MM.1S (cell line): ENCODE measurements around the gene SMG6.

Experiments
- EZH2 ChIP-seq: fragments of 300-600 bp; sonication (generic); optimal IDR thresholded peaks from 2 replicates; pipeline ENCODE3; 2017; ENCODE audit warnings: low read depth, mild to moderate bottlenecking, antibody characterized with exemption, low read length, mixed read lengths
- TF ChIP-seq, protein P1 (sequence below): fragments of 300-600 bp; sonication (generic); IDR thresholded peaks from 2 replicates; pipeline ENCODE4 v1.5.1; 2016; ENCODE audit warnings: antibody characterized with exemption, low read length, mixed read lengths

DNA sequence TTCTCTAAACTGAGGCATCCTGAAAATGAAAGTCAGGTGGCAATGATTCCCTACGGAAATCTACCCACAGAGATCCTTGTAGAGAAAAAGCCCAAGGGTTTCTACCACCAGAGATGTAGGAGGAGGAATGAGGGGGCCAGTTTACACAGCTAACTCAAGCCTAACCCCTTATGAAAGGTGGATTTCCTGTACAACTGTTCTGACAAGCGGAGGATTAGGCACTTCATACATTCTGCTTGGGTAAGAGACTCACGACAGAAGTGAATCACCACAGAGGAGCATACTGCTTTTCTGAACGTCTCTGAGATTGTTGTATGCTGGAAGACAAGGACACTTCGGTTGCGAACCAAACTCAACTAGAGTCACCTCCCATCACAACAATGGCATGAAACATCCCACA is 72.7 kb downstream of the SMG6 start:
- TF ChIP-seq, protein P1, sequence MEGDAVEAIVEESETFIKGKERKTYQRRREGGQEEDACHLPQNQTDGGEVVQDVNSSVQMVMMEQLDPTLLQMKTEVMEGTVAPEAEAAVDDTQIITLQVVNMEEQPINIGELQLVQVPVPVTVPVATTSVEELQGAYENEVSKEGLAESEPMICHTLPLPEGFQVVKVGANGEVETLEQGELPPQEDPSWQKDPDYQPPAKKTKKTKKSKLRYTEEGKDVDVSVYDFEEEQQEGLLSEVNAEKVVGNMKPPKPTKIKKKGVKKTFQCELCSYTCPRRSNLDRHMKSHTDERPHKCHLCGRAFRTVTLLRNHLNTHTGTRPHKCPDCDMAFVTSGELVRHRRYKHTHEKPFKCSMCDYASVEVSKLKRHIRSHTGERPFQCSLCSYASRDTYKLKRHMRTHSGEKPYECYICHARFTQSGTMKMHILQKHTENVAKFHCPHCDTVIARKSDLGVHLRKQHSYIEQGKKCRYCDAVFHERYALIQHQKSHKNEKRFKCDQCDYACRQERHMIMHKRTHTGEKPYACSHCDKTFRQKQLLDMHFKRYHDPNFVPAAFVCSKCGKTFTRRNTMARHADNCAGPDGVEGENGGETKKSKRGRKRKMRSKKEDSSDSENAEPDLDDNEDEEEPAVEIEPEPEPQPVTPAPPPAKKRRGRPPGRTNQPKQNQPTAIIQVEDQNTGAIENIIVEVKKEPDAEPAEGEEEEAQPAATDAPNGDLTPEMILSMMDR = no peak
- no peak for TF ChIP-seq EZH2
